ENCODE data around the gene SLC6A18. TPM values are rescaled to one million over a fixed set of nuclear protein-coding genes. Genes with fewer than 3 reads are reported as not detected.

The SLC6A18 gene
- total RNA-seq, 4 donors from 2014 or later: not detected

DNA sequence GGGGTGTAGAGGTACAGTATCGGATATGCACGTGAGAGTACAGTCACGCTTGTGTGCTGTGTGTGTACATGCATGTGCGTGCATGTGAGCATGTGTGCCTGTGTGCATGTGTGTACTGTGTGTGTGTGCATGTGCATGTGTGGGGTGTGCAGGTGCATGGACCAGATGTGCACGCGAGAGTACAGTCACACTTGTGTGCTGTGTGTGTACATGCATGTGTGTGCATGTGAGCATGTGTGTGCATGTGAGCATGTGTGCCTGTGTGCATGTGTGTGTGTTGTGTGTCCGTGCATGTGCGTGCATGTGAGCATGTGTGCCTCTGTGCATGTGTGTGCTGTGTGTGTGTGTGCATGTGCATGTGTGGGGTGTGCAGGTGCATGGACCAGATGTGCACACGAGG lies 13.5 kb upstream of the SLC6A18 start:
- Histone ChIP-seq H3K27me3 (no peaks in the 10 kb centered on the region), H3K4me3 (replicated peaks in 1 of 3) (no peak overlapping the region), H3K36me3 (no peaks in the 10 kb centered on the region), H3K27ac (no peak overlapping the region), H3K4me1 (no peaks in the 10 kb centered on the region), H3K9me3 (no peaks in the 10 kb centered on the region)
- TF ChIP-seq, protein P1, sequence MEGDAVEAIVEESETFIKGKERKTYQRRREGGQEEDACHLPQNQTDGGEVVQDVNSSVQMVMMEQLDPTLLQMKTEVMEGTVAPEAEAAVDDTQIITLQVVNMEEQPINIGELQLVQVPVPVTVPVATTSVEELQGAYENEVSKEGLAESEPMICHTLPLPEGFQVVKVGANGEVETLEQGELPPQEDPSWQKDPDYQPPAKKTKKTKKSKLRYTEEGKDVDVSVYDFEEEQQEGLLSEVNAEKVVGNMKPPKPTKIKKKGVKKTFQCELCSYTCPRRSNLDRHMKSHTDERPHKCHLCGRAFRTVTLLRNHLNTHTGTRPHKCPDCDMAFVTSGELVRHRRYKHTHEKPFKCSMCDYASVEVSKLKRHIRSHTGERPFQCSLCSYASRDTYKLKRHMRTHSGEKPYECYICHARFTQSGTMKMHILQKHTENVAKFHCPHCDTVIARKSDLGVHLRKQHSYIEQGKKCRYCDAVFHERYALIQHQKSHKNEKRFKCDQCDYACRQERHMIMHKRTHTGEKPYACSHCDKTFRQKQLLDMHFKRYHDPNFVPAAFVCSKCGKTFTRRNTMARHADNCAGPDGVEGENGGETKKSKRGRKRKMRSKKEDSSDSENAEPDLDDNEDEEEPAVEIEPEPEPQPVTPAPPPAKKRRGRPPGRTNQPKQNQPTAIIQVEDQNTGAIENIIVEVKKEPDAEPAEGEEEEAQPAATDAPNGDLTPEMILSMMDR (IDR thresholded peaks at IDR 0.05): no peak
- TF ChIP-seq POLR2A (IDR thresholded peaks at IDR 0.05): no peak
- WGBS, 2 donors: 94 to 97% methylated on average over 9 of the region's 9 CpGs
- intact Hi-C loops (cut with DNase I): loop anchor here (10.0 kb wide), 1 partner anchor 443 kb away; no protein-coding TSS in a partner anchor
- DNase-seq: no peak

DNA sequence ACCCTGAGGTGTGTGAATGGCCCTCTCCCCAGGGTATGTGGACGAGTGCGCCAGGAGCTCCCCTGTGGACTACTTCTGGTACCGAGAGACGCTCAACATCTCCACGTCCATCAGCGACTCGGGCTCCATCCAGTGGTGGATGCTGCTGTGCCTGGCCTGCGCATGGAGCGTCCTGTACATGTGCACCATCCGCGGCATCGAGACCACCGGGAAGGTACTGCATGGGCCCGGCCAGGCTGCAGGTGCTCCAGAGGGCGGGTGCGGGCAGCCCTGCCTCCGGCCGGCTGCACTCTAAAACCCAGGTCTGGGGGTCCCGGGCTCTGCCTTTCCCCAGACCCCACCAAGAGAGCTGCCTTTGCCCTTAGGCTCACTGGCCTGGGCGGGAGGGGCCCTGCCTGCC lies 12.9 kb upstream of the SLC6A18 start:
- 90 to 93% methylated on average over 9 to 12 of the region's 20 CpGs for WGBS, 2 donors
- TF ChIP-seq POLR2A (IDR thresholded peaks at IDR 0.05): no peak
- TF ChIP-seq, protein P1 (IDR thresholded peaks at IDR 0.05): no peak
- no peaks in the 10 kb centered on the region for H3K36me3 ChIP-seq
- H3K9me3 ChIP-seq: no peaks in the 10 kb centered on the region
- DNase-seq: no peak
- H3K27me3 ChIP-seq: no peaks in the 10 kb centered on the region
- no peak overlapping the region for H3K27ac ChIP-seq
- intact Hi-C loops (cut with DNase I): loop anchor here (10.0 kb wide), 1 partner anchor 443 kb away; no protein-coding TSS in a partner anchor
- no peaks in the 10 kb centered on the region for H3K4me1 ChIP-seq
- H3K4me3 ChIP-seq (replicated peaks in 1 of 3): no peak overlapping the region

DNA sequence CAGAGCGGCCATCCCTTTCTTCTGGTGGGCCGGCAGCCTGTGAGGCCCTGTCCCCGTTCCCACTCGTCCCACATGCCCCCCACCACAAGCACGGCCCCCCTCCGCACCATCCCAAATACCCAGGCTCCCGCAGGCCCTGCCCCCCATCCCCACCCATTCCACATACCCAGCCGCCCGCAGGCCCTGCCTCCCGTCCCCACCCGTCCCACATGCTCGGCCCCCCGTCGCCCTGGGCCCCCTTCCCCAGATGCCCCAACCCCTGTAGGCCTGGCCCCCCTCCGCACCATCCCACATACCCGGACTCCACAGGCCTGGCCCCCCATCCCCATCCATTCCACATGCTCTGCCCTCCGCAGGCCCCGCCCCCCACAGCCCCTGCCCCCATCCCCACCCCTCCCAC lies 12.3 kb upstream of the SLC6A18 start:
- TF ChIP-seq, protein P1 (IDR thresholded peaks at IDR 0.05): no peak
- no peak for TF ChIP-seq POLR2A (IDR thresholded peaks at IDR 0.05)
- H3K4me3 ChIP-seq (replicated peaks in 1 of 3): no peak overlapping the region
- H3K9me3 ChIP-seq: no peaks in the 10 kb centered on the region
- H3K36me3 ChIP-seq: no peaks in the 10 kb centered on the region
- DNase-seq: no peak
- no peaks in the 10 kb centered on the region for H3K4me1 ChIP-seq
- intact Hi-C loops (cut with DNase I): loop anchor here (10.0 kb wide), 1 partner anchor 442 kb away; no protein-coding TSS in a partner anchor
- no peak overlapping the region for H3K27ac ChIP-seq
- H3K27me3 ChIP-seq: no peaks in the 10 kb centered on the region
- 85 to 87% methylated on average over 16 of the region's 18 CpGs for WGBS, 2 donors

DNA sequence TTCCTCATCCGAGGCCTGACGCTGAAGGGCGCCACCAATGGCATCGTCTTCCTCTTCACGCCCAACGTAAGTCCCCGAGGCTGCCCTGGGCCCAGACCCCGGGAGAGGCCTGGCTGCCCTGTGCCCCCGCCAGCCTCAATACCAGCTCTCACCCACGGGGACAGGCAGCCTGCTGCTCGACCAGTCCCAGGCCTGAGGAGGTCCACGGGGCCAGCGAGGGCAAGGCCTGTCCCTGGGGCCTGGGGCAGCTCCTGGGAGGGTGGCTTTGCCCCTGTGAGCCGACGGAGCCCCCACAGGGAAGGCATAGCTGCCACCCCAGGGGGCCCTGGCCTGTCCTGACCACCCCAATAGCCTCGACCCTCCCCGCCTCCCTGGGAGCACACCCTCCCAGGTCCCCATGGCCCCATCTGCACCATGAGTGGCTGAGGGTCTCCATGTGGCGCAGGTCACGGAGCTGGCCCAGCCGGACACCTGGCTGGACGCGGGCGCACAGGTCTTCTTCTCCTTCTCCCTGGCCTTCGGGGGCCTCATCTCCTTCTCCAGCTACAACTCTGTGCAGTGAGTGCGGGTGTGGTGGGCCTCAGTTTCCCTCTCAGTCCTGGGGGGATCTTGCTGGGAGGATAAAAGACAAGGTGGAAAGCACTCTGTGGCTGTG lies 11.5 kb upstream of the SLC6A18 start:
- no peak overlapping the region for H3K27ac ChIP-seq
- H3K4me1 ChIP-seq: no peaks in the 10 kb centered on the region
- no peak overlapping the region for H3K4me3 ChIP-seq (replicated peaks in 1 of 3)
- intact Hi-C loops (cut with DNase I): loop anchor here (10.0 kb wide), 1 partner anchor 441 kb away; no protein-coding TSS in a partner anchor
- no peaks in the 10 kb centered on the region for H3K9me3 ChIP-seq
- H3K27me3 ChIP-seq: no peaks in the 10 kb centered on the region
- TF ChIP-seq POLR2A (IDR thresholded peaks at IDR 0.05): no peak
- TF ChIP-seq, protein P1 (IDR thresholded peaks at IDR 0.05): no peak
- H3K36me3 ChIP-seq: no peaks in the 10 kb centered on the region
- no peak for DNase-seq
- WGBS, 2 donors: 84 to 93% methylated on average over 21 to 23 of the region's 25 CpGs

DNA sequence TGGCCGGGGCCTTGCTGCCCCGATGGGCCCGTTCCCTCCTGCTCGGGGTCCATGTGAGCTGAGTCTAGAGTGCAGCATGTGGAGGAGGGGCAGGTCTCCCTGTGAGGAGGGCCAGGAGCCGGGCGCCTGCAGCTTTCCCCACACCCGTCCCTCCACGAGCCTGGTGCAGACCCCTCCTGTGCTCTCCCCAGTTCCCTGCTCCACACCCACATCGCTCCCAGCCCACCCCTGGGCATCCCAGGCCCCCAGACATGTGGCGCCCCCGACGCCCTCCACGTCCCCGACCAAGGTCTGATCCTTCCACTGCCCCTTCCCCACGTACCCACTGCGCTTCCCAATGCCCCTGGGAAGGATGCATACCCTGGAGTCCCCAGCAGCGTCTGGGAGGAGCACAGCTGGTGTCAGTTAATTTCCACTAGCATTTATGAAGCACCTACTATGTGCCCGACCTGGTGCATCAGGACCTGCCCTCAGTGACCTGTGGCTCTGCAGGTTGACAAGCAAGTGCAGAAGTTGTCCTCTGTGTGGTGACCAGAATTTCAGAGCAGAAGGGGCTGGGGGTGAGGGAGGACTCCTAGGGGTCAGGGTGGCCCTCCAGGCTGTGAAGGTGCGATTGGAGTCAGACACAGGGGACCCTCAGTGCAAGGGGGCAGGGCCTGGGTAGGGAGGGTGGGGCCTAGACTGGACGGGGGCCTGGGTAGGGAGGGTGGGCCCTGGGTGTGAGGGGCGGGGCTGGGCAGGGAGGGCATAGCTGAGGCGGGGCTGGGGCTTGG lies 10.8 kb upstream of the SLC6A18 start:
- no peak for DNase-seq
- intact Hi-C loops (cut with DNase I): loop anchor here (10.0 kb wide), 1 partner anchor 440 kb away; no protein-coding TSS in a partner anchor
- Histone ChIP-seq H3K9me3 (no peaks in the 10 kb centered on the region), H3K27ac (no peak overlapping the region), H3K4me3 (replicated peaks in 1 of 3) (no peak overlapping the region), H3K27me3 (no peaks in the 10 kb centered on the region), H3K4me1 (no peaks in the 10 kb centered on the region), H3K36me3 (no peaks in the 10 kb centered on the region)
- no peak for TF ChIP-seq POLR2A (IDR thresholded peaks at IDR 0.05)
- TF ChIP-seq, protein P1 (IDR thresholded peaks at IDR 0.05): no peak
- WGBS, 2 donors: 78 to 79% methylated on average over 15 to 16 of the region's 22 CpGs

All from thyroid gland (tissue), 4 donors.